GM18520 (cell line): ENCODE results near the gene TMEM225B.
"Not testable (repeated sequence)": the region's sequence is repeated elsewhere in the genome, so short reads cannot be mapped to it uniquely, and the experiment has no call there.

ENCODE experiments used
- ATAC-seq: cut with Tn5 transposase; IDR thresholded peaks from one replicate; pipeline ENCODE4 v1.9.1; 2021; ENCODE audit not compliant: unreplicated experiment

TMEM225B gene

GRCh38 chr7:99597762-99598501, at the start of gene TMEM225B:
Gene TMEM225B, plus strand, starts transcription at chr7:99598267. Its CDS starts 6,122 bp downstream, at chr7:99604389.
- ATAC-seq = no peak

- not testable (repeated sequence) for ATAC-seq
Observed at GRCh38 chr7:99549545-99549944, 48.5 kb upstream of the TMEM225B start.

- no peak for ATAC-seq
Observed at GRCh38 chr7:99551334-99551733, 46.7 kb upstream of the TMEM225B start.

DNA sequence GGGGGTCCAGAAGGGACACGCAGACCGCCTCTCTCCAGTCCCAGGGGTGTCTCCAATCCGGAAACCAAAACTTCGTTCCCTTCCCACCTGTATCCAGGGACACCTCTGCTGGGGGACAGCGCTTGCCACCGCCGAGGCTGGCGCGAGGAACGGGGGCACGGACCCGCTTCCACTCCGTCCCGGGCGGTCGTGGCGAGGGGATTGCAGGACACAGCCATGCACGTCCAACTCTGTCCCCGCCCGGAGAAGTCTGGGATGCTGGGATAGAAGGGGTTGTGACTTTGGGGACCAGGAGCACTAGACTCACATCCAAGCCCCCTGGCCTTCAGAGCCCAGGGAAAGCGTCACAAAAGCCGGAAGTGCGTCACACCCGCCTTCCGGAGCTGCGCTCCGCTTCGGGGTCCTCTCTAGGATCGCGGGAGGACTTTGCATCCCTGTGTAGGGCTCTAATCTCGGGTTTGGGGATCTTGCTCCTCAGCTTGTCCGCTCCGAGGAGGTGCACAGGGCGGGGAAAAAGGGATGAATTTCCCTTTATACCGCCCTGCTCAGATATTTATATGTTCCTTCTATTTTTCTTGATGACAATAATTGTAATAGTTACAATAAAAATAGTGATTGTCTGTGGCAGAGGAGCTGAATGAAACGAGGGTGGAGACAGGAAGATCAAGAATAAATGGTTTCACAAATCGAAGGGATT, 46.2 kb upstream of the TMEM225B start, which contains the start of gene FAM200A:
TSS of gene FAM200A (minus strand) at position 348 of the 697 bp plus-strand sequence. CDS start 3,707 bp downstream, outside the sequence.
- peak; percentile 89 for ATAC-seq

GRCh38 chr7:99553039-99553438, 45.0 kb upstream of the TMEM225B start:
- ATAC-seq = no peak

DNA sequence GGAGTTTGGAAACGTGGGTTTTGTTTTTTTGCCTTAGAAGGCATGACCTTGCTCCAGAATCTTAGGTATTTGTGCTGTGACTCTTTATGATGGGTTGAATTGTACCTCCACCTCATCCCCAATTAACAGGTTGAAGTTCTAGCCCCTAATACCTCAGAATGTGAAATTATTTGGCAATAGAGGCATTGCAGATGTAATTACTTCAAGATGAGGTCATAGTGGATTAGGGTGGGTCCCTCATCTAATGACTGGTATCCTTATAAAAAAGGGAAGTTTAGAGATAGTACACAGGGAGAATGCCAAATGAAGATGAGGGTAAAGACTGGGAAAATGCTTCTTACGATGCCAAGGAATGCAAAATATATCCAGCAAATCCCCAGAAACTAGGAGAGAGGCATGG, 43.1 kb upstream of the TMEM225B start:
- ATAC-seq = no peak

- ATAC-seq = no peak
Observed at GRCh38 chr7:99557196-99557607, 40.9 kb upstream of the TMEM225B start.

- peak; percentile 26 for ATAC-seq
Observed at GRCh38 chr7:99557940-99558305, 40.1 kb upstream of the TMEM225B start.

- ATAC-seq = peak; percentile 61
Observed at GRCh38 chr7:99558306-99559174, 39.5 kb upstream of the TMEM225B start, which contains the start of gene ZNF655. Gene ZNF655, plus strand, starts transcription at chr7:99558642. Its CDS starts 1,918 bp downstream, at chr7:99560560.

DNA sequence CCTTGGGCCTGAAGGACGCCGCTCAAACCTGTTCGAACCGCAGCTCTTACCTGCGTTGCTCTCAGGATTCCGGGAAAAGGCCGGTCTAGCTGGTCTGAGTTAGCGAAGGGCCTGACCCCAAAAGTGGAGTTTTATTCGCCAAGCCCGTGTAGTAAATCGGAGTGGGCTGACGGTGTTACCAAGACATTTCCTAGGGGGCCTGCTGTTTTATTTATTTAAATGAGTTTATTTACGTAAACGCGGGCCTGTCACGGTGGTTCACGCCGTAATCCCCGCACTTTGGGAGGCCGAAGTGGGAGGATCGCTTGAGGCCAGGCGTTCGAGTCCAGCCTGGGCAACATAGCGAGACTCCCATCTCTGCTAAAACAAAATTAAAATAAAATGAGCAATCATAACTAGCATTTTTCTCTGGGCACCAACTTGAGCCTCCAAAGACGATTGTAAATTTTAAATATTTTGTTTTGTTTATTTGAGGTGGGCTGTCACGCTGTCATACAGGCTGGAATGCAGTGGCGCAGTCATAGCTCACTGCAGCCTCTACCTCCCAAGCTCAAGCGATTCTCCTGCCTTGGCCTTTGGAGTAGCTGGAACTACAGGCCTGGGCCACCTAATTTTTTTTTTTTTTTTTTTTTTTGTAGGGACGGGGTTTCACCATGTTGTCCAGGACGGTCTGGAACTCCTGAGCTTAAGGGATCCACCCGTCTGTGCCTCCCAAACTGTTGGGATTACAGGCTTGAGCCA, 38.7 kb upstream of the TMEM225B start:
- no peak for ATAC-seq

GRCh38 chr7:99560834-99561736, 37.0 kb upstream of the TMEM225B start:
- no peak for ATAC-seq

- no peak for ATAC-seq
Observed at GRCh38 chr7:99561737-99562051, 36.4 kb upstream of the TMEM225B start.

DNA sequence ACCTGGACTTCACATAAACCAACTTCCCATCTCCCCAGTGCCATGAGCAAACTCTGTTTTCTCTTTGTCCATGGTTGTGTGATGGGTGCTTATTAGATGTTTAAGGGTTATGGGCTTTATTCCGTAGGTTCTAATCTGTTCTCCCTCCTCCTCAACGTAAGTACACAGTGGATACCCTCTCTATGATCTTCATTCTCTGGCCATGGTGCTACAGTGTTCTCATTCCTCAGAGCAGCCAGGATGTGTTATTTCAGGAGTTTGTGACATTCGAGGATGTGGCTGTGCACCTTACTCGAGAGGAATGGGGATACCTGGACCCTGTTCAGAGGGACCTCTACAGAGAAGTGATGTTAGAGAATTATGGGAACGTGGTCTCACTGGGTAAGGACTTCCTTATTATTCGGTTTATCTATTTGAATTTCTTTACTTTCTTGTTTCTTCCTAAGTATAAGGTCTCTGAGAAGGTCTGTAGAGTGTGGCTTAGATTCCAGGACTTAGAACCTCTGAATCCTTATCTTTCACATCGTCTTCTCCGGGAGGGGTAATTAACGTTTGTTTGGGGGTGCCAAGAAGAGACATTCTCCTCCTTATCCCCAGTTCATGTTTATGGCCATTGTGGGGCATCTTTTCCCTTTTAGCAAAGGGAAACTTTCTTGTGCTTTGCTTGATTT, 35.8 kb upstream of the TMEM225B start:
- no peak for ATAC-seq

DNA sequence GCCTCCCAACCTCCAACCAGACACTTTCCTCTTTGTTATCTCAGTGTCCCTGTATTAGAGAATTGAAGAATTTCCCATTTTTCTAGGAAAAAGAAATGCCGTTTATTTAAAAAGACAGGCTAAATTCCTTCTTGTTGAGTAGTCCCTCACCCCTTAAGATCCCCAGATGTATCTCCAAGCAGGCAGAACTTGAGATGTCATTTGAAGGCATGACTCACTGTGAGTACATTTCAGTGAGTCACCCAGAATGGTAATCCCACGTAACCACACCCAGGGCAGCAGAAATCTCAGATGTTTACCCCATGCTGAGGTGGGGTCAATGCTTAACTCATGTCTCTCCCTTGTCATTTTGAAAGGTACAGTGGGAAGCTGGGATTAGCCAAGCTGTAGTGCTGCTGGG, 35.2 kb upstream of the TMEM225B start:
- ATAC-seq = no peak

- no peak for ATAC-seq
Observed at GRCh38 chr7:99563650-99564049, 34.4 kb upstream of the TMEM225B start.

DNA sequence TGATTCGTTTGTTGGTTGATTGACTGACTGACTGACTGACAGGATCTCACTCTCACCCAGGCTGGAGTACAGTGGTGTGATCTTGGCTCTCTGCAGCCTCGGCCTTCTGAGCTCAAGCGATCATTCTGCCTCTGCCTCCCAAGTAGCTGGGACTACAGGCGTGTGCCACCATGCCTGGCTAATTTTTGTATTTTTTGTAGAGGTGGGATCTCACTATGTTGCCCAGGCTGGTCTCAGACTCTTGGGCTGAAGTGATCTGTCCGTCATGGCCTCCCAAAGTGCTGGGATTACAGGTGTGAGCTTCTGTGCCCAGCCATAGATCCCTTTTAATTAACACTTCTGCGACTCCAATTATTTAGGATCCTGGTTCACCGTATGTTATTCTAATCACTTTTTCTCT, 29.3 kb upstream of the TMEM225B start:
- ATAC-seq = not testable (repeated sequence)

DNA sequence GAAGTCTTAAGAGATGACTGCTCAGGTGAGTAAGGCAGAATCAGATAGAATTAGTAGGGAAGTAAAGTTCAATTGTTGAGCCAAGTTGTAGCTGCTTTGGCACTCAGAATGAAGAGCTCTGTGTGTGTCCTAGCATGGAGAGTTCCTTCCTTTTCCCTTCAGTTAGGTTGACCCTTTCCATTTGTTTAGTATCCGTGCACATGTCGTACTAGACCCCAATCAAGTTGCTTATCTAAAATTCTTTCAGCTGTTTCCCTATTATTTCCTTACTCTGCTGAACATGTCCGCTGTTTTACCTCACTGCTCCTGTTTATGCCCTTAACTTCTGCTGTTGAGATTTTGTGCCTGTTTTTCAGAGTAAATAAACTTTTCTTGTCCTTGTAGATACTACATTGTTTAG, 26.3 kb upstream of the TMEM225B start:
- no peak for ATAC-seq

DNA sequence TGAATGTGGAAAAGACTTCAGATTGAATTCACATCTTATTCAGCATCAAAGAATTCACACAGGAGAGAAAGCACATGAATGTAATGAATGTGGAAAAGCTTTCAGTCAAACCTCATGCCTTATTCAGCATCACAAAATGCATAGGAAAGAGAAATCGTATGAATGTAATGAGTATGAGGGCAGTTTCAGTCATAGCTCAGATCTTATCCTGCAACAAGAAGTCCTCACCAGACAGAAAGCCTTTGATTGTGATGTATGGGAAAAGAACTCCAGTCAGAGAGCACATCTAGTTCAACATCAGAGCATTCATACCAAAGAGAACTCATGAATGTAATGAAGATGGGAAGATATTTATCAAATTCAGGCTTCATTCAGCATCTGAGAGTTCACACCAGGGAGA, 24.8 kb upstream of the TMEM225B start:
- no peak for ATAC-seq

DNA sequence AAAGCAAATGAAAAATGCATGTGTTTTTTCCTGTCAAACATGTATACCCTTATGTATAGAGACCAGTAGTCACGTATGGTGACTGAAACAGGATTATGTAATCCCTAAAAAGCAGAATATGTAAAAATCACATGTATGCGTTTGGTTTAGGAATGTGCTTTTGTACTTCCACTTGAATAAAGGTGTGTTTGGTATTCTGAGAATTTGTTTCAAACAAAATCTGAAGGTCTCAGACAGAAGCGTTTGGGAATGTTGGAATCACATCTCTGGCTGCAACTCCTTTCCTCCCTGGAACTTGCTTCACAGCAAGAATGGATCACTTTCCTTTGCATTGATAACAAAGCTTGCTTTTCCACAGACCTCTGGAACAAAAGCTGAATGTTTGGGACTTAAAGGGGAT, 21.8 kb upstream of the TMEM225B start:
- no peak for ATAC-seq
